Measurements from ENCODE around the gene CEP170.
A peak's percentile ranks its signal among the peaks of the same experiment; 100 is the strongest.
"Not testable (repeated sequence)": the region's sequence is repeated elsewhere in the genome, so short reads cannot be mapped to it uniquely, and the experiment has no call there.

CEP170 gene

DNA sequence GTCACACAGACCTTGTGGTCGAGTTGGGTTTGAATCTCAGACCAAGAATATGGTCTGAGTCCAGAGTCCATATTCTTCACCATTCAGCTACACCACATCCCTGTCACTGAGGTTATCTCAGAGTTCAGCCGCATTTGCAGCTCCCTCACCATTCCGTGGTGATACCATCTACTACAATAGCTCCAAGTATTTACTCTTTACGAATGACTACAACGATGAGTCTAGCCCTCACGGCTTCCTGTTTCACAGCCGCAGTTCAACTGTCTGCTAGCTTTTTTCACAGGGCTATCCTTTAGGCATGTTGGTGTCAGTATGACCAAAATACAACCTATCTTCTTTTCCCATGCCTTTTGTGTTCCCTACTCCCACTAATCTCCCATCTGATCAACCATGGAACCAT lies 104.2 kb downstream of the CEP170 start:
- peak; percentile 2 for DNase-seq

- not testable (repeated sequence) for DNase-seq
These were observed 106.0 kb downstream of the CEP170 start for GRCh38 chr1:243149120-243149519.

DNA sequence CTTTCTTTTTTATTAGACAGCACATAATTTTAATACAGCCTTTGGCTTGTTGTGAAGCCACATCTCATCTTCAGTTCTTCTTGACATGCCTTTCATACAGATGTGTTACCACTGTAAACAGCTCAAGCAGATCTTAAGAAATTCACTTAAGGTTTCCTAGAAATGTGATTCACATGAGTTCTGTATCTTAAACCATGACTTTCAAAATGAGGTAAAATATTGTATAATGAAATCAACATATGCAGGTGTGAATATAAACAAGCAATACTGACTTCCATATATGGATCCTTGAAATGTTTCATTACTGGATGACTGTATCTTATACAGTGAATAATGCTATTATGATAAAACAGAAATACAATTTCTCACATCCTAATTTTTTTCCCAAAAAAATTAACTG lies 107.7 kb downstream of the CEP170 start:
- not testable (repeated sequence) for DNase-seq

DNA sequence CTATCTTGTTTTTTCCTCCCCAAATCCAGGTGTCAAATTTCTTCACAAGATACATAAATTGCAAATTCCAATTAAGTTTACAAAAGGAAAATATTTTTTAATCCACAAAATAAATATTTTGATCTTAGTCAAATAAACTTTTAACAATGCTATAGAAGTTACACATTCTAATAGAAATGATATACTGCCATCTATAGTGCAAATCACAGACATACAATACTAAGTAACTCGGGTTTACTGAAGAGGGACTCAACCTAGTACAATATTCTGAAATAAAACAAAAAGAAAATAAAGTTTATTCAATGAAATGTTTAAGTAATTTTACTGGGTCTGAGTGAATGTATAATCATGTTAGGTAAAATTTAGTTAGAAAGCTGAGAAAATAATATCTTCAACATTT lies 114.6 kb downstream of the CEP170 start:
- DNase-seq = not testable (repeated sequence)

- peak; percentile 17 for DNase-seq
These were observed 132.1 kb downstream of the CEP170 start for GRCh38 chr1:243122876-243123409.

- not testable (repeated sequence) for DNase-seq
These were observed 133.1 kb downstream of the CEP170 start for GRCh38 chr1:243121939-243122338.

DNA sequence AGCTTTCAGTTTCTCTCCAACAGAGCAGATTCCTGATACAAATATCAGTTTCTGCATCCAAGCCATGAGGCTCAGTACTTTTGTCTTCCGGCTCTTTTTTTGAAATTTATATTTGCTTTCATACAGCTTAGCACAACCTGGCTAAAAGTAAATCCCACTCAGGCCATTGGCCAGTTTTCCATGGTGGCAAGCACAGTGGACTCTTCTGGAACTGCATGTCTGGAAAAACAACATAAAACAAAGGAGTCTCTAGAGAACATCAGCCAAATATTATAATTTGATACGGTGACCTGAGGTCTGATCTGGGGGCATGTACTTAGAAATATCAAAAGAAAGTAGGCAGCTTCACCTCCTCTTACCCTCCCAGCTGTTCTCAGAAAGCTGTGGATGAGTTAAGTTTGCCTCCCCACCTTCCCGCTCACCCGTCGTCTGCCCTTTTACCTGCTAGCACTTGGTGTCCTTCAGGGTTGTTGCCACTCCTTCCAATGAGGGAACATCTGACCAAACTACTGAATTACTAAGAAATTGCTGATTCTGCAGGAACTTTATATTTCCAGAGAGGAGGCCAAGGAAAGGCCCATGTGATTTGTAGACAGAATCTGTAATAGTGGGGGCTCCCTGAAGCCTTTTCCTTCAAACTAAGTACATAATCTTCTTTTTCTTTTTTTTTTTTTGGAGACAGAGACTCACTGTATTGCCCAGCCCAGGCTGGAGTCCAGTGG lies 136.3 kb downstream of the CEP170 start:
- not testable (repeated sequence) for DNase-seq

DNA sequence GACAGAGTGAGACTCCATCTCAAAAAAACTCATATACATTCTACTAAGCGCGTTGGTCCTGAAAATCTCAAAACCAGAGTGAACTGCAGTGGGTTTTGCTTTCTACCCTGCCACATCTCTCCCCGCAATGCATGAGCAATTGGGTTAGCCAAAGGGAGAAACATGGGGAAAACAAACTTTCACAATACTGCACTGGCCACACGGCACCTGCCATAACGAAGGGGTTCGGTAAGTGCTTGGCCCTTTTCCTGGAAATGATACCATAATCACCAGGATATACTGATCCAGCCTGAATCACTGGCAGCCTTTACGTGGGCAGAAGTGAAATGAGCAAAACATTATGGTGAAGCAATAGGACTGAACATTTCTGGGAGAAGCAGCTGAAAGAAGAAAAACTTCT lies 138.9 kb downstream of the CEP170 start:
- not testable (repeated sequence) for DNase-seq

DNA sequence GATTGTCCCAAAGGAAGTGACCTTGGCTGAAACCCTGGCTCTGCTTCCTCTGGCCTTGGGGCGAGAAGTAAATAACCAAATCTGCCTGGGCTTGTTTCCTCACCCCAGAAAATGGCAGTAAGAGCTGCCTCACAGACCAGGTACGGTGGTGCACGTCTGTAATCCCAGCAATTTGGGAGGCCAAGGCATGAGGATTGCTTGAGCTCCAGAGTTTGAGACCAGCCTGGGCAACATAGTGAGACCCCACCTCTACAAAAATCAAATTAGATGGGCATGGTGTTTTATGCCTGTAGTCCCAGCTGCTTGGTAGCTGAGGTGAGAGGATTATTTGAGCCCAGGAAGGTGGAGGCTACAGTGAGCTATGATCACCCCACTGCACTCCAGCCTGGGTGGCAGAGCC lies 140.3 kb downstream of the CEP170 start:
- DNase-seq = not testable (repeated sequence)

DNA sequence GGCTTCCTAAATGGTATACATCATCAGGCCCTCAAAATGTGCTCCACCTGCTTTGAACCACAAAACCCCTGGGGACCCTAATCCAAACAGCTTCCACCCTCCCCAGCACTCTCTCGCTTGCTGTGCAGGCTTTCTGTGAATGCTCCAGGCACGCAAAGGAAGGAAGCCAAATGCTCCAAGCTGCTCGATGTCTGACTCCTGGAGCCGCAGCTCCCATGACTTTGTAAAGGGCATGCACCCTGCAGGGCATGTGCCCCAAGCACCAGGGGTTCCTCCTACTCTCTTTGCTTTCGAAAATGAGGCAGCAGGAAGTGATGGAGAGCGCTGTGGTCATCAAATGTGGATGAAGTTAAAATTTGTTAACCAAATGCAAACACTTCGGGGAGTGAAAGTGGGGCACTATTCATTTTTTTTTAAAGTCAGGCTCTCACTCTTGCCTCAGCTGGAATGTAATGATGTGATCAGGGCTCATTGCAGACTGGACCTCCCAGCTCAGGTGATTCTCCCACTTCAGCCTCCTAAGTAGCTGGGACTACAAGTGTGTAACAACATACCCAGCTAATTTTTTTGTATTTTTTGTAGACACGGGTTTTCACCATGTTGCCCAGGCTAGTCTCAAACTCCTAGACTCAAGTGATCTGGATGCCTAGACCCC lies 140.9 kb downstream of the CEP170 start:
- DNase-seq = not testable (repeated sequence)

DNA sequence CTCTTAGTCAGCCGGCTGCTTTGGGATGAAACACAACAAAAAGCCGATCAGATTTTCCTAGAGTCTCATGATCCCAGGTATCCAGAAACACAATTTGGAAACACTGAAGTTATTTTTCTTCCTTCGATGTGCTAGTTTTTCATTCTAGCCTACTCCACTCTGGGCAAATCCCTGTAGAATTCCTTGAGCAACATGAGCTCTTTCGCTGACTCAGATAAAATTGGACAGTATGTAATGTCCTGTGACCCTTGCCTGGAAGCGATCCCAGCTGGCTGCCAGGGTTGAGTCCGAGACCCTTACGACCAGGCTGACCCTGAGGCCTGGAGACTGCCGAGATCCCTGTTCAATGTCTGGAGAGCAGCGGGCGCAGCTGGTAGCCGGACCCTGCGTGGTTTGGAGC lies 147.9 kb downstream of the CEP170 start:
- DNase-seq = not testable (repeated sequence)

GRCh38 chr1:243105652-243106332 lies 149.3 kb downstream of the CEP170 start:
- DNase-seq = not testable (repeated sequence)

DNA sequence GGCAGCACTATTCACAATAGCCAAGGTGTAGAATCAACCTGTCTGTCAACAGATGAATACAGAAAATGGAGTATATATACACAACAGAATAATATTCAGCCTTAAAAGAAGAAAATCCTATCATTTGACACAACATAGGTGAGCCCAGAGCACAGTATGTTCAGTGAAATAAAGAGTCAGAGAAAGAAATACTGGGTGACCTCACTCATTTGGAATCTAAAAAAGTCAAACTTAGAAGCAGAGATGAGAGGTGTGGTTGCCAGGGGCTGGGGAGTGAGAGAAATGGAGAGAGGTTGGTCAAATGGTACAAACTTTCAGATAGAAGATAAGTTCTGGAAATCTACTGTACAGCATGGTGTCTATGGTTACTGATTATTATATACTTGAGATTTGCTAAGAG lies 150.0 kb downstream of the CEP170 start:
- not testable (repeated sequence) for DNase-seq

GRCh38 chr1:243104452-243104851 lies 150.6 kb downstream of the CEP170 start:
- not testable (repeated sequence) for DNase-seq

GRCh38 chr1:243101551-243102050 lies 153.5 kb downstream of the CEP170 start:
- DNase-seq = peak; percentile 5

DNA sequence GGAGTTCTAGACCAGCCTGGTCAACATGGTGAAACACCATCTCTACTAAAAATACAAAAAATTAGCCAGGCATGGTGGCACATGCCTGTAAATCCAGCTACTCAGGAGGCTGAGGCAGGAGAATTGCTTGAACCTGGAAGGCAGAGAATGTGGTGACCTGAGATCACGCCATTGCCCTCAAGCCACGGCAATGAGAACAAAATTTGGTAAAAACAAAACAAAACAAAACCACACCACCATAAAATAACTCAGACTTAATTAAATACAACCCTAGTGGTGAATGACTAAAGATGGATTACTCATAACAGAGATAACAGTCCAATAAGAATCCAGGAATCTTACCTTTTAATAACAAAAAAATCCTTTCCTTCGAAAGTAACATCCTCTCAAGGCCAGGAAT lies 167.7 kb downstream of the CEP170 start:
- not testable (repeated sequence) for DNase-seq
